ENCODE measurements around the gene AMZ1.

DNA sequence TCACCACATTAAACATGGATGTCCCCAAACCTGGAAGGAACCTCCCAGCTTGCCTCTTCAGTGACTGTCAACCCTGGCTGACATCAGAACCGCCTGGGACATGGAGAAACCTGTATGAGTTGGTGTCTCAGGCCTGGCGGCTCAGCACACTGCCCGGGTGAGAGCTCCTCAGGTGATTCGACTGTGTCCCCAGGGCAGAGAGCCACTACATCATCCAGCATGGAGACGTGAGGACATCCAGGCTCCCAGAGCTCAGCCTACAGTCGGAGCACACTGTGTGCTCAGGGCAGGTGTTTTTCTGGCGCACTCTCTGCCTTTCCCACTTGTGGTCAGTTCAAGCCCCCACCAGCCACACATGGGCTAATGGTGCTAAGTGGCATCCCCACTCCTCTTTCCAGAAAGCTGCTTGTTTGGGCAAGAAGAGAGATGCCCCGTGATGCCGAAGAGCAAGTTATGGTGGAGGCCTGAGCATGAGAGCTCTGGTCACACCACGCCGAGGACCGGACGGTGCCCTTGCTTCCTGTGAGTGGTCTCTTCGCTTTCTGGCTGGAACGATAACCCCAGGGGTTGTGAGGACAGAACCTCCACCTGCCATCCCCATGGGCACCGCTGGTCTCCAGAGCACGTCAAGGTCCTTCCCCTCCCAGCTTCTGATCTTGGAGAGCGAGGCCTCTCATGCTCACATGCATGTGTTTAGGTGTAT, 38.5 kb downstream of the AMZ1 start:
- TF ChIP-seq PAX5 (IDR thresholded peaks at IDR 0.05; ENCODE audit: insufficient read depth, low read length, severe bottlenecking) (no peak), POLR2A (IDR thresholded peaks at IDR 0.05; ENCODE audit: low read depth, low read length) (no peak)

All from GM12891 (cell line).